ENCODE data around the gene FGF3. TPM values are rescaled to one million over a fixed set of nuclear protein-coding genes. Genes with fewer than 3 reads are reported as not detected.

FGF3 gene
- total RNA-seq, 4 donors from 2014 or later, result not detected

DNA sequence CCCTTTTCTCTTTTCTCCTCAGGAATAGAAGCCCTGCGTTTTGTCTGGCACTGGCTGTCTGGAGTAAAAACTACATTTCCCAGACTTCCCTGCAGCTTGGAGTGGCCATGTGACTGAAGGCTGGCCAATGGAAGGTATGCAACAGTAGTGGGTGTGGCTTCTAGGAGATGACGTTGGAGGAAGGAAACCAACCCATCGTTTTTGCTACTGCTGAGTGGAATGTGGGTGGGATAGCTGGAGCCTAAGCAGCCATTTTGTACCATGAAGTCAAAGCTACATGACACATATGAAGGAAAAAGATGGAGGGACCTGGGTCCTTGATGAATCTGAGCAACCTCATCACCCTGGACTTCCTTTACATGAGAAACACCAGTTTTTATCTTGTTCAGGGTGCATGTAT is 19.6 kb downstream of the FGF3 start:
- H3K9me3 ChIP-seq, result no peaks in the 10 kb centered on the region
- intact Hi-C loops (cut with DNase I; ENCODE audit: low total_unique reads), result no loop called here
- peaks cover 0 to 4% (median 0%) of the 10 kb centered on the region in 3 donors for H3K27me3 ChIP-seq
- H3K4me3 ChIP-seq, result no peak overlapping the region
- DNase-seq, result no peak
- TF ChIP-seq POLR2A (IDR thresholded peaks at IDR 0.05), result no peak
- TF ChIP-seq, protein P1, sequence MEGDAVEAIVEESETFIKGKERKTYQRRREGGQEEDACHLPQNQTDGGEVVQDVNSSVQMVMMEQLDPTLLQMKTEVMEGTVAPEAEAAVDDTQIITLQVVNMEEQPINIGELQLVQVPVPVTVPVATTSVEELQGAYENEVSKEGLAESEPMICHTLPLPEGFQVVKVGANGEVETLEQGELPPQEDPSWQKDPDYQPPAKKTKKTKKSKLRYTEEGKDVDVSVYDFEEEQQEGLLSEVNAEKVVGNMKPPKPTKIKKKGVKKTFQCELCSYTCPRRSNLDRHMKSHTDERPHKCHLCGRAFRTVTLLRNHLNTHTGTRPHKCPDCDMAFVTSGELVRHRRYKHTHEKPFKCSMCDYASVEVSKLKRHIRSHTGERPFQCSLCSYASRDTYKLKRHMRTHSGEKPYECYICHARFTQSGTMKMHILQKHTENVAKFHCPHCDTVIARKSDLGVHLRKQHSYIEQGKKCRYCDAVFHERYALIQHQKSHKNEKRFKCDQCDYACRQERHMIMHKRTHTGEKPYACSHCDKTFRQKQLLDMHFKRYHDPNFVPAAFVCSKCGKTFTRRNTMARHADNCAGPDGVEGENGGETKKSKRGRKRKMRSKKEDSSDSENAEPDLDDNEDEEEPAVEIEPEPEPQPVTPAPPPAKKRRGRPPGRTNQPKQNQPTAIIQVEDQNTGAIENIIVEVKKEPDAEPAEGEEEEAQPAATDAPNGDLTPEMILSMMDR (IDR thresholded peaks at IDR 0.05 in 4 of 5, conservative IDR thresholded peaks at IDR 0.05 in 1 of 5), result no peak
- no peak for ATAC-seq
- no peak overlapping the region for H3K27ac ChIP-seq
- H3K4me1 ChIP-seq, result no peaks in the 10 kb centered on the region
- no peaks in the 10 kb centered on the region for H3K36me3 ChIP-seq
- in situ Hi-C loops (cut with MboI; ENCODE audit: low sequenced_read_pairs in 4 of 4), result no loop called here

DNA sequence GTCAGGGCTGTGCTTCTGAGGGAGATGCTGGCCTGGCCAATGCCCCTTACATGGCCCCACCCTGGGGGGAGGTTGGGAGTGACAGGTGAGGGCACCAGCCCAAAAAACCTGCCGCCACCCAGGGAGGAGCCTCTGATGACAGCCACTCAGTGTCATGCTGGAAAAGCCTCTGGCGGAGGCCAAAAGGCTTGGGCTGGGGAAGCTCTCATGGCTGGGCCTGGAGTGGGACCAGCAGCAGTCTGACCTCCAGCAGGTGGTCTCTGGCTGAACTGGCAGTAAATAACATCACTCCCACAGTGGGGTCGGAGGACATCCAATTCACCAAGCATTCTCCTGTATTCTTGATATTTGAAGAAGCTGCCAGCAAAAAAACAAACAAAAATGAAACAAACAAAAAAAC is 20.1 kb downstream of the FGF3 start:
- no peak for DNase-seq
- intact Hi-C loops (cut with DNase I; ENCODE audit: low total_unique reads), result no loop called here
- H3K4me1 ChIP-seq, result no peaks in the 10 kb centered on the region
- peaks cover 0 to 4% (median 0%) of the 10 kb centered on the region in 3 donors for H3K27me3 ChIP-seq
- no peaks in the 10 kb centered on the region for H3K9me3 ChIP-seq
- no peak for ATAC-seq
- no peak overlapping the region for H3K27ac ChIP-seq
- in situ Hi-C loops (cut with MboI; ENCODE audit: low sequenced_read_pairs in 4 of 4), result no loop called here
- H3K36me3 ChIP-seq, result no peaks in the 10 kb centered on the region
- TF ChIP-seq POLR2A (IDR thresholded peaks at IDR 0.05), result no peak
- TF ChIP-seq, protein P1 (IDR thresholded peaks at IDR 0.05 in 4 of 5, conservative IDR thresholded peaks at IDR 0.05 in 1 of 5), result no peak
- no peak overlapping the region for H3K4me3 ChIP-seq

DNA sequence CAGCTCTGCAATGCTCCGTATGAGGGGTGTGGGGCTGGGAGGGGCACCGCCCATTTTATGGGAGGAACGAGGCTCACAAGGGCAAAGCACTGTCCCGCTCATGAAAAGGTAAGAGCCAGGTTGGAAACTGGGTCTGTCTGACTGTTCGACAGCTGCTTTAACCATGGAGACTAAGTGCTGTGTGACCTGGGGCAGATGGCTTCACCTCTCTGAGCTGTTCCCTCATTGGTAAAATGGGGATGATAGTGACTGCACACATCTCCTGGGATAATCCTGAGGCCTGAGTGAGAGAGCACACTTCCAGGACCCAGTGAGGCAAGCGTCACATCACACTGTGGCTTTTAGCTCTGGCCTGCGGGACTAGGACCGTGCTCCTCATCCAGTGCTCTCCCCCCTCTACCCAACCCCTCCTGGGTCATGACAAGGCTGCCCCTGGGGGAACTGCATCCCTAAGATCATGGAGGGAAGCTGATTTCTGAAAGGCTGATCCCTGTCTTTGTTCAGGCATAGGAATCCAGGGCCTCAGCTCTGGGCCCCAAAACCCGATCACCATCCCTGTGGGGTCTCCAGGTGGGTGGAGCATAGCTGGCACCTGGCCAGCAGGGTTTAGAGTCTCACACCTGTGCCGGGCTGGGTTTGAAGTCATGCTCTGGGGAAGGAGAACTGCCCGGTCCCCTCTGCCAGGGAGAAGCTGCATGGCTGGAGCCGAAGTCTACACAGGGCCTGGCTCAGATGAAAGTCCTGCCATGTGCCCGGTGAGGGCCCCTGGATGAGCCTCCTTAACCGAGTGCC is 21.3 kb downstream of the FGF3 start:
- in situ Hi-C loops (cut with MboI; ENCODE audit: low sequenced_read_pairs in 4 of 4) (no loop called here), intact Hi-C loops (cut with DNase I; ENCODE audit: low total_unique reads) (no loop called here)
- Histone ChIP-seq H3K36me3 (no peaks in the 10 kb centered on the region), H3K9me3 (no peaks in the 10 kb centered on the region), H3K4me1 (no peaks in the 10 kb centered on the region), H3K4me3 (no peak overlapping the region), H3K27me3 (peaks cover 0 to 4% (median 0%) of the 10 kb centered on the region in 3 donors), H3K27ac (no peak overlapping the region)
- DNase-seq, result no peak
- no peak for ATAC-seq
- TF ChIP-seq, protein P1 (IDR thresholded peaks at IDR 0.05 in 4 of 5, conservative IDR thresholded peaks at IDR 0.05 in 1 of 5), result no peak
- TF ChIP-seq POLR2A (IDR thresholded peaks at IDR 0.05), result no peak

DNA sequence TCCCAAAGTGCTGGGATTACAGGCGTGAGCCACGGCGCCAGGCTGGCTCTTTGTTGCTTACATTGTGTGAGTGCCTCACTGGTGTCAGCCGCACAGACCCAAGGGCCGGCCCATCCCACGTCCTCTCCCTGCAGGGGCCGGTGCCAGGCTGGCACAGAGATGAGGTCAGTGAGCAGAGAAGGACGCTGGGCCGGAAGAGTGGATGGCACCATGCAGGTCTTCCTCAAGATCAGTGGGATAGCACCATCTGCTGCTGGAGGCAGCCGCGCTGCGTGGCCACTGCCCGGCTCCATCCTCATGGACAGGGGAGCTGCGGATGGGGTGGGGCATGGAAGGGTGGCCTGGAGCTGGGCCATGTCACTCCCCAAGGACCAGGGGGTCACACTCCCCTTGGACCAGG is 22.1 kb downstream of the FGF3 start:
- no peak for ATAC-seq
- H3K4me1 ChIP-seq, result no peaks in the 10 kb centered on the region

More for the DNA sequence above, 22.1 kb downstream of the FGF3 start:
- no peak overlapping the region for H3K27ac ChIP-seq
- no peak for TF ChIP-seq POLR2A (IDR thresholded peaks at IDR 0.05)
- TF ChIP-seq, protein P1 (IDR thresholded peaks at IDR 0.05 in 4 of 5, conservative IDR thresholded peaks at IDR 0.05 in 1 of 5), result no peak
- H3K36me3 ChIP-seq, result no peaks in the 10 kb centered on the region
- DNase-seq, result no peak
- no peaks in the 10 kb centered on the region for H3K9me3 ChIP-seq
- intact Hi-C loops (cut with DNase I; ENCODE audit: low total_unique reads), result no loop called here
- in situ Hi-C loops (cut with MboI; ENCODE audit: low sequenced_read_pairs in 4 of 4), result no loop called here
- no peak overlapping the region for H3K4me3 ChIP-seq
- peaks cover 0 to 4% (median 0%) of the 10 kb centered on the region in 3 donors for H3K27me3 ChIP-seq

Data from gastrocnemius medialis (tissue), 4 donors.